AG10803 (cell line): Measurements from ENCODE around the gene SOBP.

ENCODE experiments used
- DNase-seq: peaks from one replicate; pipeline ENCODE4 v3.0.0; 2010; ENCODE audit warnings: low read depth
- H3K4me3 ChIP-seq: 2 replicates; pipeline ENCODE4 v1.5.1; 2011; ENCODE audit warnings: mild to moderate bottlenecking, low read length, control low read depth
- TF ChIP-seq, protein P1 (sequence below): conservative IDR thresholded peaks from 2 replicates; pipeline ENCODE4 v1.5.1; 2011; ENCODE audit warnings: mild to moderate bottlenecking, low read length, control low read depth, inconsistent platforms

SOBP gene

DNA sequence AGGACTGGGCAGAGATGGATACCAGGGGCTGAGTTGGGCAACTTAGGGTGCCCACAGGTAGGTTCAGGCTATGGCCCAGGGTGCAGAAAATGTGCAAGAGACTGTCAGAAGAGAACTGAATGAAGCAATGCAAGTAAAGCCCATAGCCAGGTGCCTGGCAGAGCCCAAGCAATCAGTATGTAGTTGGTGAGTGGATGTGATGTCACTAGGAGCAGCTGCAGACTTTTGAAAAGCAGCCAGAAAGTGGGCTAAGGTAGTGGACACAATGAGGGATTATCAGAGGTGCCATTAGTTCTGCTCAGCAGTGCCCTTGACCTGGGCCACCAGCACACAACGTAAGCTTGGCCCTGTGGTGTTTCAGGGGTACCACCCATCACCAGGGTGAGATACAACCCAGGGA, 135.3 kb downstream of the SOBP start:
- DNase-seq = no peak
- TF ChIP-seq, protein P1, sequence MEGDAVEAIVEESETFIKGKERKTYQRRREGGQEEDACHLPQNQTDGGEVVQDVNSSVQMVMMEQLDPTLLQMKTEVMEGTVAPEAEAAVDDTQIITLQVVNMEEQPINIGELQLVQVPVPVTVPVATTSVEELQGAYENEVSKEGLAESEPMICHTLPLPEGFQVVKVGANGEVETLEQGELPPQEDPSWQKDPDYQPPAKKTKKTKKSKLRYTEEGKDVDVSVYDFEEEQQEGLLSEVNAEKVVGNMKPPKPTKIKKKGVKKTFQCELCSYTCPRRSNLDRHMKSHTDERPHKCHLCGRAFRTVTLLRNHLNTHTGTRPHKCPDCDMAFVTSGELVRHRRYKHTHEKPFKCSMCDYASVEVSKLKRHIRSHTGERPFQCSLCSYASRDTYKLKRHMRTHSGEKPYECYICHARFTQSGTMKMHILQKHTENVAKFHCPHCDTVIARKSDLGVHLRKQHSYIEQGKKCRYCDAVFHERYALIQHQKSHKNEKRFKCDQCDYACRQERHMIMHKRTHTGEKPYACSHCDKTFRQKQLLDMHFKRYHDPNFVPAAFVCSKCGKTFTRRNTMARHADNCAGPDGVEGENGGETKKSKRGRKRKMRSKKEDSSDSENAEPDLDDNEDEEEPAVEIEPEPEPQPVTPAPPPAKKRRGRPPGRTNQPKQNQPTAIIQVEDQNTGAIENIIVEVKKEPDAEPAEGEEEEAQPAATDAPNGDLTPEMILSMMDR = no peak

DNA sequence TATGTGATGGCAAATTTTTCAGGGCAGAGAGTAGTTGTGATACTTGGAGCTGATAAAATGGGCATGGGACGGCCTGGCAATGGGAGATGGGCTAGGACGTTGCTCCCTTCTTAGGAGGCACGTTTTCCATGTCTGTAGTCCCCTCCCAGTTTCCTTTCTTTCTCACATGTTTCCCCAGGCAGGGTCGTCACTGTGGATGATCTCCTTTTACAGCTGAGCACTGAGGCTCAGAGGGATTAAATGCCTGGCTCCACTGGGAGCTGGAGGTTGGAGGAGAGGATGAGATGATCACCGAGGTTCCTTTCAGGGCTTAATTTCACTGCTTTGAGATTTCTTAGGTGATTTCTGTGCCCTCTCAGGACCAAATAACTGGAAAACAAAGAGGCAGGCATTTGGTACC, 136.7 kb downstream of the SOBP start:
- TF ChIP-seq, protein P1 = no peak
- DNase-seq = no peak
- H3K4me3 ChIP-seq = no peak overlapping the region

More for the DNA sequence above, 135.3 kb downstream of the SOBP start:
- H3K4me3 ChIP-seq = no peak overlapping the region

DNA sequence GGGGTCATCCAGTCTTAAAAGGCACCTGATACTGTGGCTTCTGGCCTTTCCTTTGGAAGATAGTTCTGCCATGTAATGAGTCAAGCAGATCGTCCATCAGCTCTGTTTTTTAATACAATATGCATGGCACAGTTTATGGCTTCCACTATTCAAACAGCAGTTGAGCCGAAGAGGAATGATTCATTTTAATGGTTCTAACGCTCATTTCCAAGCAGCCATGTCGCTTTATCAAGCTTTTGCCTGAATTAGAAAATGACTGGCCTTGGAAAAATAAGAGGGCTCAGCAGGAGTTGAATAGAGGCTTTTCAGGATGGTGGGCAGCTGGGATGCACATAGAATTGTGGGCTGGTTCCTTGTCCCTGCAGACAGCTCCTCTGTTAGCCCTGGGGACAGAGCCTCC, 138.1 kb downstream of the SOBP start:
- TF ChIP-seq, protein P1 = no peak
- no peak for DNase-seq
- H3K4me3 ChIP-seq = no peak overlapping the region

DNA sequence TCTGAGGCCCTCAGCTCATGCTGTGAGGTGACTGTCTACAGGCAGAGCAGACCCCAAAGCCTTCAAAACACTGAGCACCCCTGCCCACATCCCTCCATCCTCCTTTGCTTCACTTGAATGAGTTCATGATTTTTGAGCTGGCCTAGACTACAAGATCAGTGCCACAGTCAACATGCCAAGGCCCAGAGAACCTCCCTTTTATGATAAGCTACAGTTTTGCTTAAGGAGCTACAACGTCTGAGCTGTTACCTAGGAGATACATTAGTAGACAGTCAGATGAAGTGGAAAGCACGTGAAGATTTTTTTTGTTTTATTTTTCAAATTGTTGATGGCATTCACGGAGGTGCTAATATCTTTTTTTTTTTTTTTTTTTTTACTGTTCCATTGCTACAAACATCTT, 139.0 kb downstream of the SOBP start:
- no peak overlapping the region for H3K4me3 ChIP-seq
- no peak for DNase-seq
- TF ChIP-seq, protein P1 = no peak

DNA sequence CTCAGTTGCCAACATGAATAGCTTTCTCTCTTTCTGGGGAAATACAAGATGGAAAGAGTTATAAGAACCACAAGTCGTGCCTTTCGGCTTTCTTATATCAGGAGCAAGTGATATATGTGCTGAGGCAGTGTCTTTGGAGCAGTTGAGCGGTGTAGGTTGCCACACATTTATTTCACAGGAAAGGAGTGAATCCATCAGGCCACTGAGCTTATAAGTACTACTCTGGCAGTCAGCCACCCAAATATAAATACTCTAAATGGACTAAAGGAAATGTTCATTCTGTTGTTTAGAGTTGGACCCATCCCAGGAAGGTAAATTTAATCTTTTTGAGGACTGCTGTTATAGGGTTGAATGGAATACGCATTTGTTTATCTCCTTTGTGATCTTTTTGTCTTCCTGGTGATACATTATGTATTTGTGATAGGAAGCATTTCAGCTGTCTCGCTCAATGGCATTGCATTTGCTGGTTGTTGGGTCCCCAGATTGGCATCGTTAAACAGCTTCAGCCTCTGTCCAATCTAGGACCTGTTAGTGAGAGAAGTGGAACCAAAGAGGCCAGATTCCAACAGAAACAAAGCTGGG, 139.7 kb downstream of the SOBP start:
- no peak for DNase-seq
- TF ChIP-seq, protein P1 = no peak
- H3K4me3 ChIP-seq = no peak overlapping the region

DNA sequence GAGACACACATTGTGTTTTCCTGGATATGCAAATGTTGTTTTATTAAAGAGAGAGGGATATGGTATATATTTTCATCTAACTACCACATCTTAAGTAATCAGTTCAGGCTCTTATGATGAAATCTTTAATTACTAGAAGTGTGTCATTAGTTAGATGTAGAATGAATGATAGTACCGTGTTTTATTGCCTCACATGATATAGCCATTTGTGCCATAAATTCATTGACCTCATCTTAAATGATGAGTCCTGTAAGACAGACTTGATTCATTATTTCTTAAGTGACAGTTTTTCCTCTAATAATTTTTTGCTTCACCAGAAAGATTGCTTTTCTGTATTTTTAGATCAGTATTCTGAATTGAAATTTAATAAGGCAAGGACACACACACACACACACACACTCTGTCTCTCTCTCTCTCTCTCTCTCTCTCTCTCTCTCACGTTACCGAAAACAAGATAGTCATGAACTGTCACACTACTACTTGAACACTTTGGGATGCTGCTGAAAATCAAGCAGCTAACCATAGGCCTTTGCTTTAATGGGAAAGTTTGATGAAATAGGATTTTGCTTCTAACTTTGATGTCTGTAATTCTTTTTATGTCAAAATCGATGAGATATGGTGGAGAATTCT, 140.5 kb downstream of the SOBP start:
- DNase-seq = no peak
- no peak overlapping the region for H3K4me3 ChIP-seq
- TF ChIP-seq, protein P1 = no peak

DNA sequence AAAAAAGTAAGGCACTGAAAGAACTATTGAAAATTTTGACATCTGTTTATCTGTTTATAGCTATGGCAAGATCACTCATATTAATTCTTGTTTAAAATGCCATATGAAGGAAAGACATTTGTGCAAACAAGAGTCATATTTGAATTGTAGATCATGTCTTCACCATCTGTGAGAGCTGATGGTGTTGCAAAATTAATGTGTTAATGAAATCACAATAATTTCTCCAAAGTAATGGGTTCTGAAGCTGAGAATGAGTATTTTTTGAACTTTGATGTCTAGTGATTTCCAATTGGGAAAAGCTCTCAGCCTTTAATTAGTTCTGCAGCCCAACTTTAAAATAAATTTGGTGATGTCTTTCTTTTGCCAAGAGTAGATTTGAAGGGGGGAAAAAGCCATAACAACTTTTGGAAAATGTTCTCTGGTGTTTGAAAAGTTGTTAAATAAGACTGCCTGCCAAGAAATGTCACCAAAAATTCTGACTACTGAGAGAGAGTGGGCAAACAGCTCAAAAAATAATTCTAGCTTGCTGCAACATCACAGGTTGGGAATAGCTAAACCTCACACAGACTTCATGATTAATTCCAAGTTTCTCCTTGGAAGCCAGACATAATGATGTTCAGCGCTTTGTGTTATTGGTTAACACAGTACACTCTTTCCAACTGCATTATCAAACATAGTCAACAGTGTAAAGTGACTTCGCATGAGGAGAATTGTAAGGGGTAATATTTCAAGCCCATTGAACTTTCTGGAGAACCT, 142.6 kb downstream of the SOBP start:
- H3K4me3 ChIP-seq = no peak overlapping the region
- no peak for DNase-seq
- TF ChIP-seq, protein P1 = no peak
